ENCODE measurements around the gene SEMA4F.

- no peak for TF ChIP-seq CTCF (IDR thresholded peaks at IDR 0.05)
- TF ChIP-seq POLR2A (IDR thresholded peaks at IDR 0.05) = no peak
These were observed 54.8 kb downstream of the SEMA4F start for GRCh38 chr2:74708883-74709282.
